HG03571 (cell line): ENCODE measurements around the gene IGLON5.

Experiments used
- ATAC-seq: cut with Tn5 transposase; IDR thresholded peaks from one replicate; pipeline ENCODE4 v1.9.1; 2021; ENCODE audit not compliant: unreplicated experiment

Gene IGLON5

DNA sequence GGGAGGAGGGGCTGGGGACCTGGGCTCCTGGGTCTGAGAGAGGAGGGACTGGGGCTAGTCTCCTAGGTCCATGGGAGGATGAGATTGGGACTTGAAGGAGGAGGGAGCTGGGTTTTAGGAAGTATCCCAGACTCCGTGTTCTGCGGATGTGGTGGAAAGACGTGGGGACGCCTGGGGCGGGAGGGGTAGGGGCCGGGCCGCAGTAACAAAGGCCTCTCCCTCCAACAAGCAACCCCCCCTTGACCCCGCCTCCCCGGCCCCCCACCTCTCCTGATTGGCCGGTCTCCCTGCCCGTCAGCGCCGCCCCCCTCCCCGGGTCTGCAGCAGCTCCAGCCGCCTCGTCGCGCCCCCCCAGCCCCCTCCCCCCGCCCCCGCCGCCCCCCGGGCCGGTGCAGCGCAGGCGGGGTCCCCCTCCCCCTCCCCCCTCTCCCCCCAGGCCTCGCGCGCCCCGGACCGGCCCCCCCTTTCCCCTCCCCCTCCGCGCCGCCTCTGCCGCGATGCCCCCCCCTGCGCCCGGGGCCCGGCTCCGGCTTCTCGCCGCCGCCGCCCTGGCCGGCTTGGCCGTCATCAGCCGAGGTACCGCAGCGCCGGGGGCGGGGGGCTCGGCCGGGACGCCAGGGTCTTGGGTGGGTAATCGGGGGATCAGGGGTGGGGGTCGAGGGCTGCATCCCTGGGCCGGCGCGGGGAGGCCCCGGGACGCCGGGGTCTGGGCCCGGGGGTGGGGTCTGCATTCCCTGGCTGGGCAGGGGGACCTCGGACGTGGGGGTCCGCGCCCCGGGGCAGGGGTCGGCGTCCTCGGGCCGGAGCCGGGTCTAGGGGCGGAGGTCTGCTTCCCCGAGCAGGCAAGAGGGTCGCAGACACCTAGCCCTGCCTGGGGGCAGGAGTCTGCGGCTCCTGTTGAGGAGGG lies at the start of gene IGLON5:
Gene IGLON5, plus strand, starts transcription at position 294 of the 907 bp plus-strand sequence. Its CDS starts 204 bp downstream, at position 498.
- ATAC-seq, result no peak

DNA sequence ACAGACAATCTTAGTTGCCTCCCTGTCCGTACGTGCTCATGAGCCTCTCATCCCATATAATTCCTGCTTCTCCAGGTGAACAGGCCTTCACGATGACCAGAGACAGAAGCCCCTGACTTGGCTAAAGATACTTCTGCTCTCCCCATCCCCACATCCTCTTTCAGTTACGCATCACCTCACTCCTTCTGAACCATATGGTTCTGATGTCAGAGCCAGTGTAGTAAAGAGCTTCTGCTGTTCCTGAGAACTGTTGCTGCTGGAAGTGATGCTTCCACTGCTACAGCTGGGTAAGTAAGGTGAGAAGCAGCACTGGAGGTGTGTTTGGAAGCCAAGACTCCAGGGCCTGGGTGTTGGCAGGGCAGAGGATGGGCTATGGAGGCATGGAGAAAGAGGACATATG lies 47.6 kb upstream of the IGLON5 start:
- no peak for ATAC-seq

DNA sequence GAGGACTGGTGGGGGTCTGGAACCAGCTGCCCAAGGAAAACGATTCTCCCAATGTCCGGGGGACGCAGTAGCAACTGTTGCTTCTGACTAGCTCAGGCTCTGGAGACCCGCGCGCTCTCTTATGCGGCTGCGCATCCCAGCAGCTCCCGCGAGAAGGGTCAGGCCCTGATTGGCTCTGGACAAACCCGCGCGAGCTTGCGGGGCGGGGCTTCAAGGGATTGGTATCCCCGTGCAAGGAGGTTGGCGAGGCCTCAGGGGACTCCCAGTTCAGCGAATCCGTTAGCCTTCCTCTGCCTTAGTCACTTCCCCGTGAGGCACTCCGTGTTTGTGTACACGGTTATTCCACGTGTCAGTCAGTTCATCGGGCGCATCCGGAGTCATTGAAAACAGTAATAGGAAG lies 40.4 kb upstream of the IGLON5 start:
- no peak for ATAC-seq

GRCh38 chr19:51272183-51272810 lies 39.1 kb upstream of the IGLON5 start:
- ATAC-seq, result no peak

DNA sequence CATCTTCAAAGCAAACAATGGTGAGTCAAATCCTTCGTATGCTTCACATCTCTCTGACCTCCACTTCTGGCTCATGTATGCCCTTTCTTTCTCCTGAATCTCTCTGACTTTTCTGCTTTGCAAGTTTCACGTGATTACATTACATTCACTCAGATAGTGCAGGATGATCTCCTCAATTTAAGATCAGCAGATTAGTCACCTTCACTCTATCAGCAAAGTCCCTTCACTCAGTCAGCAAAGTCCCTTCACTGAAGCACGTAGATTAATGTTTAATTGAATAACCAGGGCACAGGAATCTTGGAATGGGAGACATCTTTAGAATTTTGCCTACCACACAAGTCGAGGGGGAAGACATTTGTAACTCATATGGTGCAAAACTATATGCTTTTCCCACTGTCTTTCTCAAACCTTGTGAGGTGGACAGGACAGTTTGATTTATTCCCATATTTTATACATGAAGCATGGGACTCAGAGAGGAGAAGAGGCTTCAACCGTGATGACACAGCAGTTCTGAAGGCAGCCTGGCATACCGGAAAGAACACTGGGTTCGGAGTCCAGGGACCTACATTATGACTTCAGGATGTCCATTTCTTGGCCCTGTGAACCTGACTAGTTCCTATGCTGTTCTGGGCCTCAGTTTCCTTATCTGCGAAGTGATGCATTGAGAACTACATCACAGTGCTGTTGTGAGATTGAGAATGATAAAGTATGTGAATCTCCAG lies 37.2 kb upstream of the IGLON5 start:
- ATAC-seq, result no peak

DNA sequence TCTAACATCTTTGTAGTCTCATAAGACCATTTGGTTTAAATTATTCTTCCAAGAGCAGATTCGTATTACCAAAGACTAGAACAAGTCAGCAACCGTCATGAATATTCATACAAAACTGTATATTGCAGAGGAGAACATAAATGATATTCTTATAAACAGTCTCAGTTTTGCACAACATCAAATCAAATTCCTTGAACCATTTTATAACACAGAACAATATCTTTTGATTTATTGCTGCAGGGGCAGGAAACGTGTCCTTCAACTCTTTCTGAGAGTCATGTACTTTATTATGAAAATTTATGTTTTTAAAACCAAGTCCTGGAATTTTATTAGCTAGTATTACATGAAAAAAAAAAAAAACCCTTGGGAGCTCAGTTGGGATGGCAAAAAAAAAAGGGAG lies 34.3 kb upstream of the IGLON5 start:
- ATAC-seq, result no peak

GRCh38 chr19:51282335-51282734 lies 29.1 kb upstream of the IGLON5 start:
- no peak for ATAC-seq

- no peak for ATAC-seq
These were observed 25.8 kb upstream of the IGLON5 start for GRCh38 chr19:51285682-51286081.

DNA sequence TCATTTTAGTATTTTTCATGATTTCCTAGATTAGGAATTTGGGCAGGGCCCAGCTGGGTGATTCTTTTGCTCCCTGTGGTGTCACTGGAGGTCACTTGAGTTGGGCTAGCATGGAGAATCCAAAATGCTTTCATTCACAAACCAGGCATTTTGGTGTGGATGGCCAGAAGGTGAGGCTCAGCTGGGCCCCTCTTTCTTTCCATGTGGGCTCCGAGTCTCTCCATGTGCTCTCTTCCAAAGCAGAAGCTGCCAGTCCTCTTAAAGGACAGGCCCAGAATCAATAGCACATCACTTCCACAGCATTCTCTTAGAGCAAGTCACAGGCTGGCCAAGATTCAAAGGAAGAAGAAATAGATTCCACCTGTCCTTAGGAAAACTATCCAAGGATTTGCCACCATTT lies 21.8 kb upstream of the IGLON5 start:
- no peak for ATAC-seq

GRCh38 chr19:51292971-51293370 lies 18.5 kb upstream of the IGLON5 start:
- no peak for ATAC-seq

DNA sequence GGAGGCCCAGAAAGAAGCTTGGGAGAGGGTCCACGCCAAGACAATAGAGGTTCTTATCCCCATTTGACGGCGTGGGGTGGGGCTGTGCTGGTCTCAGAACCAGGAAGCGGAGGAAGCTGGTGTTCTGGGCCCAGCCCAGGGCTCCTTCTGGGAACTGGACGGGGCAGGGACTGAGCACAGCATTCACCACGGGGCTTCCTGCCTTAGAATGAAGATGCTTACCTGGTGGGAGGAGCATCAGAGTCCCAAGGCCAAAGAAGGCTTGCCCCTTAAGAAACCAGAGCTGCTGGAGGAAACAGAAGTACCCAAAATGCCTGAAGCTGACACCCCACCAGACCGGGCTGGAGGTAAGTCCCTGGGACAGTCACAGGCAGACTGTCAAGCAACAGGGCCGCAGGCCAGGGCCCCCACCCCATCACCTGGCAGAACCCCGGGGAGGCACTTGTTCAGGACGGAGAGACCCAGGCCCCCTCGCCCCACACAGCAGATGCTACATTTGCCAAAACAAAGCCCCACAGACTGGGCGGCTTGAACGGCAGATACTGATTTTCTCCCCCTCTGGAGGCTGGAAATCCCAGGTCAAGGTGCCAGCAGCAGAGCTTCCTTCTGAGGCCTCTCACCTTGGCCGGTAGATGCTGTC lies 17.8 kb upstream of the IGLON5 start:
- ATAC-seq, result no peak

- ATAC-seq, result no peak
These were observed 17.1 kb upstream of the IGLON5 start for GRCh38 chr19:51294211-51294976.

GRCh38 chr19:51294977-51295375 lies 16.5 kb upstream of the IGLON5 start:
- no peak for ATAC-seq

DNA sequence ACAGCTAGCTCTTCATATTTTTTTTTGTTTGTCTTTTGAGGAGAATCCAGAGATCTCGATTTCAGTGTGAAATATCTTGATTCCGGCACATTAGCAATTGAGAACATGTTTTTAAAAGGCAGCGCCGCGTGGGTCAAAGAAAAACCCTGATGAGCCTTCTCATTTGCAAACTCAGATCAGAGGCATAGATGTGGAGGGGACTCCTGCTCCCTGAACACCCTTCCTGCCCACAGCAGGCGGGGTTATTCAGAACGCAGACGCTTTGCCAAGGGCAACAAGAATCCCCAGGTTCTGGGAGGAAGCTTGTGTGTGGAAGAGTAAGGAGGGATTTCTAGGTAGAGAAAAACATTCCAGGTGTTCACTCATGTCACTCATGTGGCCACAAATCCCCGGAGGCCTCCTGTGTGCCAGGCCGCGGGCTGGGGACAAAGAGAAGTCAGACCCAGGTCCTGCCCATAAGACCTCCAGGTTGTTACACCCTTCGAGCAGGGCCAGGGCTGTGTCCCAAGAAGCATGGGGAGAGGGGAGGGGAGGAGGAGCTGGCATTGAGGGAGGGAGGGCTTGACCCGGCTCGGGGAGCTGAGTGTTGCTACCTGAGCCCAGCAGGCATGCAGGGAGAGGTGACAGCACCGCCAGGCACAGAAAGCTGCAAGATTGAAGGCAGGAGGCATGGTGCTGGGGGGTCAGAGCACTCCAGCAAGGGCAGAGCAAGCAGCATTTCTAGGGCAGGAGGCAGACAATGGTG lies 15.9 kb upstream of the IGLON5 start:
- ATAC-seq, result no peak

DNA sequence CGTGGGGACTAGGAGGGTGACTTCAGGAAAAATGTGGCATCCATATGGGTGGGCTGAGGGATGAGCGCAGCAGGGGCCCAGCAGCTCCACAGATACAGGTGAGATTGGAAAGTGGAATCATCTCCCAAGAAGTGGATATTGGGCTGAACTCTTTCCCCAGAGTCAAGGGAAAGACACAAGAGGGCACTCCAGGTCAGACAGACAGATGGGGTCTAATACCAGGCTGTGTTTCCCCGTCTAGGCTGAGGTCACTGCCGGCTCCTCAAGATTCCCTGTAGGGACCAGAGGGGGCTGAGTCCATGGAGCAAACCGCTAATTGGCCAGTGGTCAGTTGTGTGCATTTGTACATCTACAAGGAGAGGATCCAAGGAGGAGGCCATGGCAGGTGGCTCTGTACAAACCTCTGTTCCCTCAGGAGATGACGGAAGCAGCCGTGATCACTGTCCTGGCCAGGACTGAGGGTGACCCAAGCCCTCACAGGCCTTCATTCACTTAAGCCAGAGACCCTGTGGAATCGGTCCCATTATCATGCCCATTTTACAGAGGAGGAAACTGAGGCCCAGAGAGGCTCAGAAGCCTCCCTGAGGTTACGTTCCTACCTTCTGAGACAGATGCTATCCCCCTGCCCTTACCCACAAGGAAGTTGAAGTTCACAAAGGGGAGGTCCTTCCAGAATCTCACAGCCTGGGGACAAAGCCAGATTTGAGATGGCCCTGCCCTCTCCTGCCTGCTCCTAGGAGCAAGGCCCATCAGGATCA lies 14.9 kb upstream of the IGLON5 start:
- ATAC-seq, result no peak

- ATAC-seq, result no peak
These were observed 14.0 kb upstream of the IGLON5 start for GRCh38 chr19:51297406-51297805.

GRCh38 chr19:51301266-51301665 lies 10.2 kb upstream of the IGLON5 start:
- no peak for ATAC-seq

- ATAC-seq, result no peak
These were observed 6.0 kb upstream of the IGLON5 start for GRCh38 chr19:51305479-51305878.

- no peak for ATAC-seq
These were observed 5.2 kb downstream of the IGLON5 start for GRCh38 chr19:51316688-51317087.
